Sciatic nerve (tissue), 2 donors: Measurements from ENCODE around the gene CREB5. TPM values are rescaled to one million over a fixed set of nuclear protein-coding genes. Genes with fewer than 3 reads are reported as not detected.
"Not testable (repeated sequence)": the region's sequence is repeated elsewhere in the genome, so short reads cannot be mapped to it uniquely, and the experiment has no call there.

Experiments used
- ATAC-seq: fragments of 200-7000 bp; cut with Tn5 transposase; one replicate; pipeline ENCODE4 v1.9.1; 2020; ENCODE audit warnings: mild to moderate bottlenecking, moderate library complexity
- DNase-seq: peaks from one replicate; pipeline ENCODE4 v3.0.0-alpha.2; 2020; ENCODE audit warnings: low spot score
- intact Hi-C: fragments of 100-400 bp; cut with DNase I; formaldehyde crosslinking; loops from one replicate; pipeline ENCODE4 v1.14.2; 2022
- total RNA-seq: library from RNA; stranded (reverse); fragmentation: NEBNext Ultra II Directional; extraction: Animal tissue kit (Norgen Biotek cat#: 25700); gene quantifications from one replicate; pipeline ENCODE4 v1.2.1, GENCODE V29; 2021
- donor health status: DM: no; HTN: no; CAD: no.
- donor health status: DM: no; HTN: no; CAD: no.

CREB5 gene
- total RNA-seq, 1 donor from 2014 or later = 20.1 TPM

GRCh38 chr7:28584235-28584634, 171.9 kb downstream of the CREB5 start:
- DNase-seq (no peak), ATAC-seq (no peak)
- intact Hi-C loops = no loop called here

DNA sequence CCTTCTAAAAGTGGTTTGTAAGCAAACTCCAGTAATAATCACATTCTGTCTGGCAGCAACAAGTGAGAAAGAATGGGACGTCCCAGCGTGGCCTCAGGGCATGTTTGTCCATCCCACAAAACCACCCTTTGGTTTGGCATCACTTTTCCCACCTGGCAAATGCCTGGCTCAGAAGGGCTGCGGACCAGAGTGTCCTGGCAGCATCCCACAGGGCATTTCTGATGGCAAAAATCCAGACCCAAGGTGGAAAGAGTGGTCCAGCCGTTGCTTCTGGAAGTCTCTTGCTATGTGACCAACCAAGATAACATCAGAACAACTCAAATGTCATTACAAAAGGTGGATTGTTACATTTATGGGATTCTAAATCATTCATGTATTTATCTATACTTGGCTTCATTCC, 174.4 kb downstream of the CREB5 start:
- intact Hi-C loops = no loop called here
- no peak for DNase-seq
- no peak for ATAC-seq

GRCh38 chr7:28587211-28587610, 174.9 kb downstream of the CREB5 start:
- intact Hi-C loops = no loop called here
- DNase-seq (no peak), ATAC-seq (no peak)

DNA sequence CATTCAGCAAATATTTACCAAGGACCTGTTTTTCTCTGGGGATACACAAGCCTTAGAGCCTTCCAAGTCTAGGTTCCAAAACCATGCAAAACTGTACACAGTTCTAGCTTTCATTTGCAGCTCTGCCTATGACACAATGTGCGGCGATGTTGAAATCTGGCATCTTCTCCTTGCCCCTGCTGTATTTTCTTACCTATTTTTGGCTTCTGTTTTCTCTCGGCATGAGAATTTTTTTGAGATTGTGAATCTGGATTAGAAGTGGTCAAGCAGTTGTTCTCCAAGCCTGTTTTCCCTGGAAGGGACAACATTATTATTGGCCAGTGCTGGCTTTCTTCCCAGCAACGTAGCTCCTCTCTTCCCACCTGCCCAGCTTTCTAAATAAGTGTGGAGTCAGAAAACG, 176.3 kb downstream of the CREB5 start:
- DNase-seq (no peak), ATAC-seq (peak; percentile 60)
- intact Hi-C loops = no loop called here

DNA sequence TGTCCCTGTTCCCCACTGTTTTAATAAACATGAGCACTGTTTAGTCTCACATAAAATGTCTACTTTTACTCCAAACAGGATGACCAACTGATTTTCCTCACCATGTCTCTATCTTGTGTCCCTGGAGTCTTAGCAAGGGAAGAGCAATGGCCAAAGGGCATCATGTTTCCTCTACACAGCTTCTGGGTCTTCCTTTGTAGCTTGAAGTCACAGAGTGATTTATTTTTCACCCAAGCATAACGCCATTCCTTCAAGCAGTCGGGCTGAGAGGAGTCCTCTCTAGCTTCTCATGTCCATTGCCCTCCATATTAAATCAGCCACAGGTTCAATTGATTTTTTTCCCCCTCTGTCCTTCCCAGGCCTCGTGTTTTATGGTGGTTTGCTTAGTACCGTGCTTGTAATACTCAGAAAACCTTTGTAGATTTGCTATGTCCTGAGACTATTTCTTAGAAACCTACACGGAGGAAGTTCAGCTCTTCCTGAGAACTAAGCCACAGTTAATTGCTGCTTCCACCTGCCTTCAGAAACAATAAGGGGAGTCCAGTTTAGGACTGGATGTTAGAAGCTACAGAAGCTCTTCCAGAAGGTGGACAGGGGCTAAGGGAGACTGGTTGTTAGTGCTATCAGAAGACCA, 178.8 kb downstream of the CREB5 start:
- intact Hi-C loops = no loop called here
- DNase-seq (no peak), ATAC-seq (no peak)

GRCh38 chr7:28591725-28592349, 179.5 kb downstream of the CREB5 start:
- no peak for DNase-seq
- intact Hi-C loops = no loop called here
- ATAC-seq = no peak

DNA sequence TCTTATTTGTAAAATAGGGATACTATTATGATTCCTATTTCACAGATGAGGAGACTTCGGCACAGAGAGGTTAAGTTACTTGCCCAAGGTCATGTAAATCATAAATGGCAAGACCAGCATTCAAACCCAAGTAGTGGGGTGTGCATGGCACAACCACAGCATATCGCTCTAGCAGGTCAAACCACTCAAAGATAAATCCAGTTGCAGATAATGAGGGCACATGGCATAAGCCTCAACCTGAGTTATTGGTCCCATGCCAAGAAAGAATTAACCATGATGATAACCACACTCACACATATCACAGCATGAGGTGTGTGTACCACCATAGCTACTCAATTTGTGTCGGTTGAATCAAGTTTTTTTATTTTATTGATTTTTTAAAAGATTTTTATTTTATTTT, 180.5 kb downstream of the CREB5 start:
- DNase-seq (no peak), ATAC-seq (no peak)
- intact Hi-C loops = no loop called here

DNA sequence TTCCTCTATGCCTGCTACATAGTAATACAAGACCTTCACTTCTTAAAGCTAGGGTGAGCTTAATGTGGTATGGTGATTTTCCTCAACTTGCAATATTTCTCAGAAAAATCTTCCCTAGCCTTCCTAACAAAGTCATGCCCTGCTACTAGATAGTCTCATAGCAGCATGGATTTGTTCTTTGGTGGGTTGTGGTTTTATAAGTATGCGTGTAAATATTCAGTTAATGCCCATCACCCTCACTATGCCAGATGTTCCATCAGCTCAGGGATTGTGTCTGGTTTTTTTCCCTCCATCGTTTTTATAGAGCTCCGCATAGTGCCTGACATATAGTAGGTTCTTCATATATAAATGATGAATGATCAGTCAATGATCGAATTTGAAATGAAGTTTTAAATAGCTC, 182.8 kb downstream of the CREB5 start:
- ATAC-seq (no peak), DNase-seq (no peak)
- intact Hi-C loops = no loop called here

DNA sequence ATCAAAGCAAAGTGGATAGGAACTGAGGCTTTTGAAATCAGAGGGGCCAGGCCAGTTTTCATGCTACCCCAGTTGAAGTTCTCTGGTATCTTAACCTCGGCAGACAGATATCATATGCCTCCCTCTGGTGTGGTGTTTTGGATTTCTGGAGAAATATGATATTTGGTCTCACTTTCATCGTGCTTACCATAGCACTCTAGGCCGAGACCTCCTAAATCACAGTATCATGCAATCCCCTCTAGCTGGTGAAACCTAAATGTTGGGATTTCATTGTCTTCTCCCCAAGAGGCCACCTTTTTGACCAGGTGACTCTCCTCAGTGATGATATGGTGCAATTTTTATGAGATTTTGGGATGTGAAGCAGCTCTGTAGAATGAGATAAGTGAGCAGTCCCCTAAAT, 183.5 kb downstream of the CREB5 start:
- no peak for ATAC-seq
- intact Hi-C loops = no loop called here

GRCh38 chr7:28596245-28596935, 184.1 kb downstream of the CREB5 start:
- DNase-seq = no peak
- intact Hi-C loops = no loop called here

More for the DNA sequence above, 183.5 kb downstream of the CREB5 start:
- no peak for DNase-seq

GRCh38 chr7:28597284-28597683, 185.0 kb downstream of the CREB5 start:
- DNase-seq (no peak), ATAC-seq (no peak)
- intact Hi-C loops = no loop called here

More at GRCh38 chr7:28596245-28596935, 184.1 kb downstream of the CREB5 start:
- ATAC-seq = no peak

DNA sequence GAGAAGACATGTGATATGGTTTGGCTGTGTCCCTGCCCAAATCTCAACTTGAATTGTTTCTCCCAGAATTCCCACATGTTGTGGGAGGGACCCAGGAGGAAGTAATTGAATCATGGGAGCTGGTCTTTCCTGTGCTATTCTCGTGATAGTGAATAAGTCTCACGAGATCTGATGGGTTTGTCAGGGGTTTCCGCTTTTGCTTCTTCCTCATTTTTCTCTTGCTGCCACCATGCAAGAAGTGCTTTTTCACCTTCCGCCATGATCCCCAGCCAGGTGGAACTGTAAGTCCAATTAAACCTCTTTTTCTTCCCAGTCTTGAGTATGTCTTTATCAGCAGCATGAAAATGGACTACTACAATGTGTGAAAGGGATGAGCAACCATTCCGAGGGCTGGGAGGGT, 185.7 kb downstream of the CREB5 start:
- intact Hi-C loops, ATAC-seq, DNase-seq: not testable (repeated sequence)

DNA sequence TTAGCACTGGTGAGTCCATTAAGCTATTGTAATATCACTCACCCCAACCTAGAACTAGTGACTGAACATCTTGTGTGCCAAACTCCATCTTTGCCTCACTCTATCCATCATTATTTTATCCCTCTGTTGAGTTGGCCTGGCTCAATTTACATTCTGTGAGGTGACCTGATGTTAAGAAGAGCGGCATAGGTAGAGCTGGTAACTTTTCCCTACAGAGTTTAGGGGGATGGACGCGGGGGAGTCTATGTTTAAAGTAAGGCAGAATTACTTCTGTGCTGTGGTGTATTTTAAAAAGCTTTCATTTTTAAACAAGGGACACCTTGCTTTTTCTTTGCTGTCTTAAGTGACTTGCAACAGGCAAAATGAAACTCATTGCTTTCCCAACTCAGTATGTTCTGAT, 186.3 kb downstream of the CREB5 start:
- ATAC-seq (no peak), DNase-seq (no peak)
- intact Hi-C loops = no loop called here

DNA sequence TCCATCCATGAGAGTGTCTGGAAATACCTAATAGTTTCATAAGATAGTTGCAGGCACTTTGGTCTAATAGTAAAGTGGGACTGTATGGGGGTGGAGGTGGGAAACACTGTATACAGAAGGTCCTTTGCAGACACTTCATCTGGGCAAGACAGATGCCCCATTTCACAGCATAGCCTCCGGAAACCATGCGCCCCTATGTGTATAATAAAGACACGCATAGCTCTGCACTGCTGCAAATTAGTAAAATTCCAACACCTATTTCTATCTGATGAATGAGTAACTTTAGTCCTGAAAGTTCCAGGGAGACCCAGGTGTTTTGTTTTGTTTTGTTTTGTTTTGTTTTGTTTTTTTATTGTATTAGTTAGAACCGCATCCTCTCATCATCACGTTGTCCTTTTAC, 187.1 kb downstream of the CREB5 start:
- ATAC-seq = no peak
- no peak for DNase-seq
- intact Hi-C loops = no loop called here

DNA sequence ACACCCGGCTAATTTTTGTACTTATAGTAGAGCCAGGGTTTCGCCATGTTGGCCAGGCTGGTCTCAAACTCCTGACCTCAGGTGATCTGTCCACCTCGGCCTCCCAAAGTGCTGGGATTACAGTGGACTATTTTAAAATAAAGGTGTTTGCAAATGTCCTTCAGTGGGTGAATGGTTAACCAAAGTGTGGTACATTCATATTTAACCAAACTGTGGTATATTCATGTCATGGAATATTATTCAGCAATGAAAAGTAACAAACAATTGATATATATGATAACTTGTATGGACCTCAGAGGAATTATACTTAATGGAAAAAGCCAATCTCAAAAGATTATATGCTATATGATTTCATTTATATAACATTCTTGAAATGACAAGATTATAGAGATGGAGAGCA, 190.0 kb downstream of the CREB5 start:
- intact Hi-C loops = no loop called here
- no peak for ATAC-seq
- no peak for DNase-seq

- ATAC-seq = no peak
- no peak for DNase-seq
- intact Hi-C loops = no loop called here
Measured at GRCh38 chr7:28605427-28606085, 193.2 kb downstream of the CREB5 start.

- ATAC-seq = no peak
- intact Hi-C loops = no loop called here
Measured at GRCh38 chr7:28606421-28606820, 194.1 kb downstream of the CREB5 start.

GRCh38 chr7:28607855-28608193, 195.5 kb downstream of the CREB5 start:
- DNase-seq (no peak), ATAC-seq (peak; percentile 34)
- intact Hi-C loops = no loop called here

More at GRCh38 chr7:28606421-28606820, 194.1 kb downstream of the CREB5 start:
- DNase-seq = no peak

- ATAC-seq (peak; percentile 44), DNase-seq (no peak)
- intact Hi-C loops = no loop called here
Measured at GRCh38 chr7:28608237-28608656, 195.9 kb downstream of the CREB5 start.

DNA sequence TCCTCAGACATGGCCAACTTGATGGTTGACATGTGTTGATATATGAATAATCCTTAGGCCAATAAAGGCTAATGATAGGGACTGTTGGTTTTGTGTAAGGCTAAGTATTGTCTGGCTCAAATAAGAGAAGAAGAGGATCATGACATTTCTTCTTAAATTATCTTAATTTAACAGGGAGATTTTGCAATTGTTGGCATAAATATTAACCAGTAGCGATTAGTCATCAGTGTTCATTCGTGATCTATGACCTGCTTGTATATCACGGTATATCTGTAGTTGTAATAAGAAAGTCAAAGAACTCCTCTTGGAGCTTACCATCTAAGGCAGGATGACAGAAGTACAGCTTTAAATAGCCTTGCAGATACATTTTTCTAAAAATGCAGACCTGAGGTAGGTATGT, 196.4 kb downstream of the CREB5 start:
- no peak for DNase-seq
- ATAC-seq = no peak
- intact Hi-C loops = no loop called here
